Neural progenitor cell (in vitro differentiated cells): Measurements from ENCODE around the gene EDN1. TPM values are rescaled to one million over a fixed set of nuclear protein-coding genes. Genes with fewer than 3 reads are reported as not detected.

Source experiments
- DNase-seq: peaks from one replicate; pipeline ENCODE4 v3.0.0-alpha.2; 2016; ENCODE audit warnings: low spot score
- H2AFZ ChIP-seq: fragments of 200-600 bp; sonication (generic); replicated peaks from 2 replicates; pipeline ENCODE4 v1.6.1; 2016; ENCODE audit warnings: antibody characterized with exemption
- H3F3A ChIP-seq: fragments of 200-600 bp; sonication (generic); 2 replicates; pipeline ENCODE4 v1.6.1; 2016; ENCODE audit warnings: antibody characterized with exemption, low read depth
- H3K27ac ChIP-seq: fragments of 200-600 bp; sonication (generic); 2 replicates; pipeline ENCODE4 v1.5.1; 2016; ENCODE audit warnings: mild to moderate bottlenecking
- H3K27me3 ChIP-seq: fragments of 200-600 bp; sonication (generic); 2 replicates; pipeline ENCODE4 v1.6.1; 2016; ENCODE audit warnings: mild to moderate bottlenecking, moderate library complexity
- H3K36me3 ChIP-seq: fragments of 200-600 bp; sonication (generic); 2 replicates; pipeline ENCODE4 v1.5.1; 2016
- H3K4me1 ChIP-seq: fragments of 200-600 bp; sonication (generic); 2 replicates; pipeline ENCODE4 v1.6.1; 2016; ENCODE audit warnings: mixed run types
- H3K4me2 ChIP-seq: fragments of 200-600 bp; sonication (generic); 2 replicates; pipeline ENCODE4 v1.6.1; 2016
- H3K4me3 ChIP-seq: fragments of 200-600 bp; sonication (generic); 2 replicates; pipeline ENCODE4 v1.5.1; 2016
- H3K79me2 ChIP-seq: fragments of 200-600 bp; sonication (generic); 2 replicates; pipeline ENCODE4 v1.6.1; 2016; ENCODE audit warnings: low read depth
- H3K9ac ChIP-seq: fragments of 200-600 bp; sonication (generic); 2 replicates; pipeline ENCODE4 v1.6.1; 2016
- H3K9me3 ChIP-seq: fragments of 200-600 bp; sonication (generic); 2 replicates; pipeline ENCODE4 v1.5.1; 2016; ENCODE audit warnings: low read depth
- H4K20me1 ChIP-seq: fragments of 200-600 bp; sonication (generic); 2 replicates; pipeline ENCODE4 v1.6.1; 2016; ENCODE audit warnings: low read depth
- H3K27ac Mint-ChIP-seq: 3 replicates; pipeline ENCODE4 v1.8.0; 2021; ENCODE audit warnings: mixed read lengths
- H3K27me3 Mint-ChIP-seq: 2 replicates; pipeline ENCODE4 v1.8.0; 2022; ENCODE audit warnings: low read depth, mild to moderate bottlenecking, inconsistent platforms, moderate library complexity, mixed read lengths; ENCODE audit not compliant: insufficient read depth
- H3K36me3 Mint-ChIP-seq: 3 replicates; pipeline ENCODE4 v1.8.0; 2021; ENCODE audit warnings: mixed read lengths
- H3K4me1 Mint-ChIP-seq: 3 replicates; pipeline ENCODE4 v1.8.0; 2021; ENCODE audit warnings: mixed read lengths
- H3K4me3 Mint-ChIP-seq: 3 replicates; pipeline ENCODE4 v1.8.0; 2021; ENCODE audit warnings: mild to moderate bottlenecking, moderate library complexity, mixed read lengths
- H3K9me3 Mint-ChIP-seq: 3 replicates; pipeline ENCODE4 v1.8.0; 2020; ENCODE audit warnings: mixed read lengths
- EZH2 ChIP-seq: fragments of 200-600 bp; sonication (generic); IDR thresholded peaks from 2 replicates; pipeline ENCODE4 v1.6.1; 2017; ENCODE audit warnings: antibody characterized with exemption, mild to moderate bottlenecking, moderate library complexity
- EZH2phosphoT487 ChIP-seq: fragments of 200-600 bp; sonication (generic); IDR thresholded peaks from 2 replicates; pipeline ENCODE4 v1.6.1; 2017; ENCODE audit warnings: antibody characterized with exemption
- total RNA-seq: library from RNA; depleted of rRNA; stranded (reverse); fragments of >200 nt; gene quantifications from 2 replicates; pipeline ENCODE4 v1.2.3, GENCODE V29; 2015; ENCODE audit warnings: low replicate concordance
- TF ChIP-seq, protein P1 (sequence below): fragments of 200-600 bp; sonication (generic); IDR thresholded peaks from 2 replicates; pipeline ENCODE4 v1.5.1; 2017; ENCODE audit warnings: antibody characterized with exemption, mild to moderate bottlenecking

The EDN1 gene
- total RNA-seq, 1 donor from 2014 or later: 2.9 TPM

DNA sequence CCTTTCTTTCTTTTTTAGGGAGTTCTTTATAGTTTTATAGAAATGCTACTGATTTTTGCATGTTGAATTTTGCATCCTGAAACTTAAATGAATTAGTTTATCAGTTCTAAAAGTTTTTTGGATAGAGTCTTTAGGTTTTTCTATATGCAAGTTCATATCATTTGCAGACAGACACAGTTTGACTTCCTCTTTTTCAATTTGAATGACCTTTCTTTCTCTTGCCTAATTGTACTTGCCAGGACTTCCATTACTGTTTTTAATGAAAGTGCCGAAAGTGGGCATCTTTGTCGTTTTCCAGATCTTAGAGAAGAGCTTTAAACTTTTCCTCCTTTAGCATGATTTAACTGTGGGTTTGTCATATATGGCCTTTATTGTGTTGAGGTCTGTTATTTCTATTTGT lies 21.1 kb upstream of the EDN1 start:
- TF ChIP-seq EZH2phosphoT487 (no peak), EZH2 (no peak)
- TF ChIP-seq, protein P1, sequence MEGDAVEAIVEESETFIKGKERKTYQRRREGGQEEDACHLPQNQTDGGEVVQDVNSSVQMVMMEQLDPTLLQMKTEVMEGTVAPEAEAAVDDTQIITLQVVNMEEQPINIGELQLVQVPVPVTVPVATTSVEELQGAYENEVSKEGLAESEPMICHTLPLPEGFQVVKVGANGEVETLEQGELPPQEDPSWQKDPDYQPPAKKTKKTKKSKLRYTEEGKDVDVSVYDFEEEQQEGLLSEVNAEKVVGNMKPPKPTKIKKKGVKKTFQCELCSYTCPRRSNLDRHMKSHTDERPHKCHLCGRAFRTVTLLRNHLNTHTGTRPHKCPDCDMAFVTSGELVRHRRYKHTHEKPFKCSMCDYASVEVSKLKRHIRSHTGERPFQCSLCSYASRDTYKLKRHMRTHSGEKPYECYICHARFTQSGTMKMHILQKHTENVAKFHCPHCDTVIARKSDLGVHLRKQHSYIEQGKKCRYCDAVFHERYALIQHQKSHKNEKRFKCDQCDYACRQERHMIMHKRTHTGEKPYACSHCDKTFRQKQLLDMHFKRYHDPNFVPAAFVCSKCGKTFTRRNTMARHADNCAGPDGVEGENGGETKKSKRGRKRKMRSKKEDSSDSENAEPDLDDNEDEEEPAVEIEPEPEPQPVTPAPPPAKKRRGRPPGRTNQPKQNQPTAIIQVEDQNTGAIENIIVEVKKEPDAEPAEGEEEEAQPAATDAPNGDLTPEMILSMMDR: no peak
- no peaks in the 10 kb centered on the region for H3K4me1 Mint-ChIP-seq
- H4K20me1 ChIP-seq: no peaks in the 10 kb centered on the region
- no peaks in the 10 kb centered on the region for H3K27me3 ChIP-seq
- no peak for DNase-seq
- H3F3A ChIP-seq: no peaks in the 10 kb centered on the region
- peaks cover 5% of the 10 kb centered on the region for H3K9me3 ChIP-seq
- H3K9me3 Mint-ChIP-seq: peaks cover 17% of the 10 kb centered on the region
- no peak overlapping the region for H3K27ac ChIP-seq
- peaks cover 3% of the 10 kb centered on the region for H3K27me3 Mint-ChIP-seq
- H3K36me3 ChIP-seq: no peaks in the 10 kb centered on the region
- no peaks in the 10 kb centered on the region for H3K4me1 ChIP-seq
- H2AFZ ChIP-seq: no peak overlapping the region
- no peak overlapping the region for H3K4me3 ChIP-seq
- H3K4me2 ChIP-seq: no peak overlapping the region
- H3K9ac ChIP-seq: no peak overlapping the region
- H3K79me2 ChIP-seq: no peaks in the 10 kb centered on the region
- H3K4me3 Mint-ChIP-seq: no peak overlapping the region
- H3K36me3 Mint-ChIP-seq: peaks cover 2% of the 10 kb centered on the region
- no peak overlapping the region for H3K27ac Mint-ChIP-seq

DNA sequence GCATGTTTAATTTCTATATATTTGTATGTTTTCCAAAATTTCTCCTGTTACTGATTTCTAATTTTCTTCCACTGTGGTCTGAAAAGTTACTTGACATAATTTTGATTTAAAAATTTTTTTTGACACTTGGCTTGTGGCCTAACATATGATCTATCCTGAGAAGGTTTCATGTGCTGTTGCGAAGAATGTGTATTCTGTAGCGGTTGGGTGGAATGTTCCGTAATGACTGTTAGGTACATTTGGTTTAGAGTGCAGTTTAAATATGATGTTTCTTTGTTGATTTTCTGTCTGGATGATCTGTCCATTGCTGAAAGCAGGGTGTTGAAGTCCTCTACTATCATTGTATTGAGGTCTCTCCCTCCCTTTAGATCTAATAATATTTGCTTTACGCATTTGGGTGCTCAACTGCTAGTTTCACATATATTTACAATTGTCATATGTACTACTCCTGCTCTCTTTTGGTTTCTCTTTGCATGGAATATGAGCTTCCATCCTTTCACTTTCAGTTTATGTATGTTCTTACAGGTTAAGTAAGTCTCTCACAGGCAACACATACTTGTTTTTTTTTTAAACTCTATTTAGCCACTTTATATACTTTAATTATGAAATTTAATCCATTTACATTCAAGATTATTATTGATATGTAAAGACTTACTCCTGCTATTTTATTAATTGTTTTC lies 19.5 kb upstream of the EDN1 start:
- no peak overlapping the region for H2AFZ ChIP-seq
- H3K27ac Mint-ChIP-seq: no peak overlapping the region
- no peaks in the 10 kb centered on the region for H3K27me3 ChIP-seq
- H3K9me3 ChIP-seq: peaks cover 5% of the 10 kb centered on the region
- no peaks in the 10 kb centered on the region for H4K20me1 ChIP-seq
- no peak for DNase-seq
- peaks cover 3% of the 10 kb centered on the region for H3K27me3 Mint-ChIP-seq
- no peaks in the 10 kb centered on the region for H3K4me1 Mint-ChIP-seq
- no peak overlapping the region for H3K27ac ChIP-seq
- no peaks in the 10 kb centered on the region for H3K79me2 ChIP-seq
- no peaks in the 10 kb centered on the region for H3F3A ChIP-seq
- no peak overlapping the region for H3K4me3 Mint-ChIP-seq
- H3K4me3 ChIP-seq: no peak overlapping the region
- TF ChIP-seq EZH2 (no peak), EZH2phosphoT487 (no peak)
- TF ChIP-seq, protein P1: no peak
- H3K4me2 ChIP-seq: no peak overlapping the region
- peaks cover 2% of the 10 kb centered on the region for H3K36me3 Mint-ChIP-seq
- no peaks in the 10 kb centered on the region for H3K4me1 ChIP-seq
- H3K36me3 ChIP-seq: no peaks in the 10 kb centered on the region
- H3K9me3 Mint-ChIP-seq: peaks cover 17% of the 10 kb centered on the region
- H3K9ac ChIP-seq: no peak overlapping the region

DNA sequence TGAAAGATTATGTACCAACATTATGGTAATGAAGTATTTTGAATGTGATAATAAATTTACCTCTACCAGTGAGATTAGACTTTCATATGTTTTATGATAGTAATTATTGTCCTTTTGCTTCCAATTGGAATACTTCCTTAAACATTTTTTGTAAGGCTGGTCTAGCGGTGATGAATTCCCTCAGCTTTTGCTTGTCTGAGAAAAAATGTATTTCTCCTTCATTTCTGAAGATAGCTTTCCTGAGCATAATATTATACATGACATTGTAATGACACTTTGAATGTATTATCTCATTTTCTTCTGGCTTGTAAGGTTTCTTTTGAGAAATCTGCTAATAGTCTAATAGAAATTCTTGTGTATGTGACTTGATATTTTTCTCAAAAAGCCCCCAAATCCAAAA lies 18.6 kb upstream of the EDN1 start:
- no peaks in the 10 kb centered on the region for H3K36me3 ChIP-seq
- no peak for DNase-seq
- Mint-ChIP-seq H3K9me3 (peaks cover 17% of the 10 kb centered on the region), H3K4me3 (no peak overlapping the region), H3K27me3 (peaks cover 3% of the 10 kb centered on the region), H3K36me3 (peaks cover 2% of the 10 kb centered on the region), H3K4me1 (no peaks in the 10 kb centered on the region), H3K27ac (no peak overlapping the region)
- H4K20me1 ChIP-seq: no peaks in the 10 kb centered on the region
- no peaks in the 10 kb centered on the region for H3K4me1 ChIP-seq
- peaks cover 5% of the 10 kb centered on the region for H3K9me3 ChIP-seq
- H3F3A ChIP-seq: no peaks in the 10 kb centered on the region
- H3K4me2 ChIP-seq: no peak overlapping the region
- no peaks in the 10 kb centered on the region for H3K79me2 ChIP-seq
- TF ChIP-seq EZH2: no peak
- TF ChIP-seq, protein P1: no peak
- no peak for TF ChIP-seq EZH2phosphoT487
- H3K27me3 ChIP-seq: no peaks in the 10 kb centered on the region
- no peak overlapping the region for H3K4me3 ChIP-seq
- H2AFZ ChIP-seq: no peak overlapping the region
- H3K27ac ChIP-seq: no peak overlapping the region
- H3K9ac ChIP-seq: no peak overlapping the region
